ENCODE measurements around the gene SLC27A3.
A peak's percentile ranks its signal among the peaks of the same experiment; 100 is the strongest.

Gene SLC27A3

GRCh38 chr1:153774780-153775457 lies at the start of gene SLC27A3:
Gene SLC27A3 (plus strand): TSS chr1:153775407. CDS start chr1:153775498, 91 bp downstream.
- DNase-seq: peak in 1 of 2 experiments; percentile 14

GRCh38 chr1:153727463-153728304 lies 47.5 kb upstream of the SLC27A3 start, which contains the start of gene INTS3:
Gene INTS3 (plus strand): TSS chr1:153728050. CDS start chr1:153728635, 585 bp downstream.
- DNase-seq: peak; percentile 99

GRCh38 chr1:153728305-153729066 lies 46.7 kb upstream of the SLC27A3 start:
- peak; percentile 27 for DNase-seq

- DNase-seq: no peak
Observed at GRCh38 chr1:153730468-153730988, 44.7 kb upstream of the SLC27A3 start.

- DNase-seq: no peak
Observed at GRCh38 chr1:153733970-153734369, 41.2 kb upstream of the SLC27A3 start.

GRCh38 chr1:153734396-153735089 lies 40.7 kb upstream of the SLC27A3 start:
- no peak for DNase-seq

GRCh38 chr1:153735090-153735420 lies 40.2 kb upstream of the SLC27A3 start:
- DNase-seq: no peak

GRCh38 chr1:153741986-153742385 lies 33.2 kb upstream of the SLC27A3 start:
- DNase-seq: no peak

GRCh38 chr1:153742411-153743142 lies 32.6 kb upstream of the SLC27A3 start:
- no peak for DNase-seq

- no peak for DNase-seq
Observed at GRCh38 chr1:153745417-153745816, 29.8 kb upstream of the SLC27A3 start.

- DNase-seq: no peak
Observed at GRCh38 chr1:153746174-153746573, 29.0 kb upstream of the SLC27A3 start.

- DNase-seq: no peak
Observed at GRCh38 chr1:153748903-153749302, 26.3 kb upstream of the SLC27A3 start.

- peak; percentile 69 to 76 for DNase-seq
Observed at GRCh38 chr1:153749408-153750005, 25.7 kb upstream of the SLC27A3 start.

- DNase-seq: no peak
Observed at GRCh38 chr1:153750026-153750995, 24.9 kb upstream of the SLC27A3 start.

GRCh38 chr1:153752072-153752471 lies 23.1 kb upstream of the SLC27A3 start:
- no peak for DNase-seq

GRCh38 chr1:153752571-153753195 lies 22.5 kb upstream of the SLC27A3 start:
- no peak for DNase-seq

- DNase-seq: no peak
Observed at GRCh38 chr1:153754266-153754665, 20.9 kb upstream of the SLC27A3 start.

- no peak for DNase-seq
Observed at GRCh38 chr1:153760440-153760839, 14.8 kb upstream of the SLC27A3 start.

GRCh38 chr1:153763365-153764225 lies 11.6 kb upstream of the SLC27A3 start:
- DNase-seq: no peak

All from activated CD4-positive, alpha-beta T cell treated with anti-CD3 and anti-CD28 coated beads, Interleukin-2, amount 50 U/mL, for 4 hours (primary cell).